Measurements from ENCODE around the gene GDPD1.

DNA sequence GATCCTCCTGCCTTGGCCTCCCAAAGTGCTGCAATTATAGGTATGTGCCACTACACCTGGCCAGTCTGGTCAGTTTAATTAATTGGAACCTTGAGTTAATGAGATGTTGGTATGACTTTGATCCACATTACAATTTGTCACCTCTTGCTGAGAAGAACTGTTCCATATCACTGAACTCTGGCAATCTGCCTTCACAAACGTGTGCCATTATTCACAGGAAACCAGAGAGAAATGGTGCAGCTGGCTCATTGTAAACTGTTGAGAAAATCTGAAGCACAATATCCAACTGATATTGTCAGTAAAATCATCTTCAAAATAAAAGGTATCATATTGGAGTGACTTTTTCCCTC, 71.8 kb downstream of the GDPD1 start:
- TF ChIP-seq ZNF350 (tag by site-specific recombination; IDR thresholded peaks at IDR 0.05) = no peak
- TF ChIP-seq, protein P1, sequence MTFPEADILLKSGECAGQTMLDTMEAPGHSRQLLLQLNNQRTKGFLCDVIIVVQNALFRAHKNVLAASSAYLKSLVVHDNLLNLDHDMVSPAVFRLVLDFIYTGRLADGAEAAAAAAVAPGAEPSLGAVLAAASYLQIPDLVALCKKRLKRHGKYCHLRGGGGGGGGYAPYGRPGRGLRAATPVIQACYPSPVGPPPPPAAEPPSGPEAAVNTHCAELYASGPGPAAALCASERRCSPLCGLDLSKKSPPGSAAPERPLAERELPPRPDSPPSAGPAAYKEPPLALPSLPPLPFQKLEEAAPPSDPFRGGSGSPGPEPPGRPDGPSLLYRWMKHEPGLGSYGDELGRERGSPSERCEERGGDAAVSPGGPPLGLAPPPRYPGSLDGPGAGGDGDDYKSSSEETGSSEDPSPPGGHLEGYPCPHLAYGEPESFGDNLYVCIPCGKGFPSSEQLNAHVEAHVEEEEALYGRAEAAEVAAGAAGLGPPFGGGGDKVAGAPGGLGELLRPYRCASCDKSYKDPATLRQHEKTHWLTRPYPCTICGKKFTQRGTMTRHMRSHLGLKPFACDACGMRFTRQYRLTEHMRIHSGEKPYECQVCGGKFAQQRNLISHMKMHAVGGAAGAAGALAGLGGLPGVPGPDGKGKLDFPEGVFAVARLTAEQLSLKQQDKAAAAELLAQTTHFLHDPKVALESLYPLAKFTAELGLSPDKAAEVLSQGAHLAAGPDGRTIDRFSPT (tag by site-specific recombination; IDR thresholded peaks at IDR 0.05) = no peak
- no peak for TF ChIP-seq KLF17 (tag by site-specific recombination; IDR thresholded peaks at IDR 0.05)
- no peak for TF ChIP-seq CTCF (tag by site-specific recombination; IDR thresholded peaks at IDR 0.05)
- no peak for TF ChIP-seq ZNF24 (tag by site-specific recombination; IDR thresholded peaks at IDR 0.05)
- no peak for TF ChIP-seq HOXA7 (CRISPR knock-in tag; IDR thresholded peaks at IDR 0.05; ENCODE audit: borderline replicate concordance)
- TF ChIP-seq, protein P2, sequence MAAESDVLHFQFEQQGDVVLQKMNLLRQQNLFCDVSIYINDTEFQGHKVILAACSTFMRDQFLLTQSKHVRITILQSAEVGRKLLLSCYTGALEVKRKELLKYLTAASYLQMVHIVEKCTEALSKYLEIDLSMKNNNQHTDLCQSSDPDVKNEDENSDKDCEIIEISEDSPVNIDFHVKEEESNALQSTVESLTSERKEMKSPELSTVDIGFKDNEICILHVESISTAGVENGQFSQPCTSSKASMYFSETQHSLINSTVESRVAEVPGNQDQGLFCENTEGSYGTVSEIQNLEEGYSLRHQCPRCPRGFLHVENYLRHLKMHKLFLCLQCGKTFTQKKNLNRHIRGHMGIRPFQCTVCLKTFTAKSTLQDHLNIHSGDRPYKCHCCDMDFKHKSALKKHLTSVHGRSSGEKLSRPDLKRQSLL (tag by site-specific recombination; IDR thresholded peaks at IDR 0.05) = no peak
- no peak for TF ChIP-seq ZNF121 (tag by site-specific recombination; IDR thresholded peaks at IDR 0.05)
- TF ChIP-seq ZNF785 (tag by site-specific recombination; IDR thresholded peaks at IDR 0.05) = no peak
- TF ChIP-seq MYNN (tag by site-specific recombination; IDR thresholded peaks at IDR 0.05; ENCODE audit: borderline replicate concordance) = no peak
- no peak for TF ChIP-seq TSHZ1 (tag by site-specific recombination; IDR thresholded peaks at IDR 0.05; ENCODE audit: borderline replicate concordance)
- TF ChIP-seq YY1 (tag by site-specific recombination; IDR thresholded peaks at IDR 0.05) = no peak
